Sigmoid colon (tissue), 7 donors: ENCODE data around the gene TIAM1. TPM values are rescaled to one million over a fixed set of nuclear protein-coding genes. Genes with fewer than 3 reads are reported as not detected.

Experiments used
- DNase-seq: peaks from one replicate; pipeline ENCODE4 v3.0.0-alpha.2; 2019
- H3K27ac ChIP-seq, 4 donors: fragments of 200-600 bp; sonication (generic); one replicate each; pipeline ENCODE4 v1.5.1; 2016 to 2019; ENCODE audit warnings: mild to moderate bottlenecking in 1 of 4
- H3K27me3 ChIP-seq, 3 donors: fragments of 200-600 bp; sonication (generic); one replicate each; pipeline ENCODE4 v1.5.1; 2019; ENCODE audit warnings: mild to moderate bottlenecking in 1 of 3
- H3K36me3 ChIP-seq, 4 donors: fragments of 200-600 bp; sonication (generic); one replicate each; pipeline ENCODE4 v1.5.1; 2016 to 2019
- H3K4me1 ChIP-seq, 4 donors: fragments of 200-600 bp; sonication (generic); one replicate each; pipeline ENCODE4 v1.5.1; 2017 to 2019
- H3K4me3 ChIP-seq, 4 donors: fragments of 200-600 bp; sonication (generic); one replicate each; pipeline ENCODE4 v1.5.1; 2017 to 2019; ENCODE audit warnings: mild to moderate bottlenecking in 2 of 4, moderate library complexity in 1 of 4
- H3K9me3 ChIP-seq, 4 donors: fragments of 200-600 bp in 3 of 4; sonication (generic) in 3 of 4; one replicate each; pipeline versions ENCODE4 v1.5.1 to v1.6.1; 2013 to 2019
- EP300 ChIP-seq, 4 donors: sonication (generic); formaldehyde crosslinking; IDR thresholded peaks; one replicate each; pipeline ENCODE4 v1.6.1; 2017; ENCODE audit warnings: antibody characterized with exemption in 4 of 4
- POLR2A ChIP-seq, 2 donors: fragments of 450-650 bp; IDR thresholded peaks; one replicate each; pipeline ENCODE4 v1.6.1; 2016; ENCODE audit warnings: antibody characterized with exemption in 2 of 2, mild to moderate bottlenecking in 2 of 2, moderate library complexity in 2 of 2
- POLR2AphosphoS5 ChIP-seq, 4 donors: sonication (generic); formaldehyde crosslinking; IDR thresholded peaks; one replicate each; pipeline ENCODE4 v1.6.1; 2017; ENCODE audit warnings: antibody characterized with exemption in 4 of 4
- WGBS, 2 donors: extraction: QIAGEN DNeasy Blood & Tissue Kit; methylation state at CpG; one replicate each; pipeline ENCODE4 v1.1.7; 2013; 5-methylcytosine and 5-hydroxymethylcytosine counted together
- intact Hi-C: fragments of 100-400 bp; cut with DNase I; formaldehyde crosslinking; loops from one replicate; pipeline ENCODE4 v1.15.1; 2023
- polyA plus RNA-seq, 3 donors: library from polyadenylated mRNA; stranded (reverse); fragments of 200-250 nt; gene quantifications; one replicate each; pipeline ENCODE4 v1.2.3, GENCODE V29; 2013
- total RNA-seq, 4 donors: library from RNA; depleted of rRNA; stranded (reverse); fragments of >200 nt; gene quantifications; one replicate each; pipeline ENCODE4 v1.1.0, GENCODE V29; 2016
- TF ChIP-seq, protein P1 (sequence below), 4 experiments: fragments of 450-650 bp in 3 of 4; fragments of 200-600 bp in 1 of 4; IDR thresholded peaks; one replicate each; pipeline ENCODE4 v1.5.1; 2016 to 2019; ENCODE audit warnings: antibody characterized with exemption in 4 of 4, mild to moderate bottlenecking in 3 of 4, moderate library complexity in 2 of 4
- donor health status: healthy with polysubstance abuse.
- donor health status: Bipolar disorder and iron deficiency.
- donor health status: healthy.

Gene TIAM1
- total and polyA plus RNA-seq, 7 donors = 1.2 to 20.5 (median 8.6) TPM

DNA sequence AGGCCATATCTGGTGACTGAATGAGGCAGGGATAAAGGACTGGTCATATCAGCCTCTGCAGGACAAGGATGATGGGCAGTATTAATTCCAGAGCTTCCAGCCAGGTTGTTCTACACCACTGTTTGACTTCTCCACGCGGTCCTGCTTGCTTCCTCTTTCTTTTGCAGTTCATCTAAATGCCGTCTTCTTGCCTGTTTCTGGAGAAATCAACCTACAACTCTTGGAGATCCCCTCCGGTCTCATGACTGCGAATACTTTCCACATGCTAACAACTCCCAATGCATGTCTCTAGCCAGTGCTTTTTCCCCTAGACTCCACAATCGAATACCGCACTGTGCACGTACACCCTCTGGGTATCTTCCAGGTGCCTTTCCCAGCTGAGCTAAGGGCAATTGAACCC lies 14.1 kb upstream of the TIAM1 start:
- Histone ChIP-seq H3K4me1 (no peaks in the 10 kb centered on the region), H3K36me3 (no peaks in the 10 kb centered on the region), H3K9me3 (peaks cover 0 to 2% (median 0%) of the 10 kb centered on the region in 4 donors), H3K27ac (no peak overlapping the region), H3K27me3 (no peaks in the 10 kb centered on the region), H3K4me3 (no peak overlapping the region)
- intact Hi-C loops = no loop called here
- TF ChIP-seq, protein P1, sequence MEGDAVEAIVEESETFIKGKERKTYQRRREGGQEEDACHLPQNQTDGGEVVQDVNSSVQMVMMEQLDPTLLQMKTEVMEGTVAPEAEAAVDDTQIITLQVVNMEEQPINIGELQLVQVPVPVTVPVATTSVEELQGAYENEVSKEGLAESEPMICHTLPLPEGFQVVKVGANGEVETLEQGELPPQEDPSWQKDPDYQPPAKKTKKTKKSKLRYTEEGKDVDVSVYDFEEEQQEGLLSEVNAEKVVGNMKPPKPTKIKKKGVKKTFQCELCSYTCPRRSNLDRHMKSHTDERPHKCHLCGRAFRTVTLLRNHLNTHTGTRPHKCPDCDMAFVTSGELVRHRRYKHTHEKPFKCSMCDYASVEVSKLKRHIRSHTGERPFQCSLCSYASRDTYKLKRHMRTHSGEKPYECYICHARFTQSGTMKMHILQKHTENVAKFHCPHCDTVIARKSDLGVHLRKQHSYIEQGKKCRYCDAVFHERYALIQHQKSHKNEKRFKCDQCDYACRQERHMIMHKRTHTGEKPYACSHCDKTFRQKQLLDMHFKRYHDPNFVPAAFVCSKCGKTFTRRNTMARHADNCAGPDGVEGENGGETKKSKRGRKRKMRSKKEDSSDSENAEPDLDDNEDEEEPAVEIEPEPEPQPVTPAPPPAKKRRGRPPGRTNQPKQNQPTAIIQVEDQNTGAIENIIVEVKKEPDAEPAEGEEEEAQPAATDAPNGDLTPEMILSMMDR (IDR thresholded peaks at IDR 0.05) = no peak
- no peak for TF ChIP-seq POLR2AphosphoS5 (IDR thresholded peaks at IDR 0.05)
- DNase-seq = no peak
- 91 to 93% methylated on average over 8 of the region's 8 CpGs for WGBS, 2 donors

DNA sequence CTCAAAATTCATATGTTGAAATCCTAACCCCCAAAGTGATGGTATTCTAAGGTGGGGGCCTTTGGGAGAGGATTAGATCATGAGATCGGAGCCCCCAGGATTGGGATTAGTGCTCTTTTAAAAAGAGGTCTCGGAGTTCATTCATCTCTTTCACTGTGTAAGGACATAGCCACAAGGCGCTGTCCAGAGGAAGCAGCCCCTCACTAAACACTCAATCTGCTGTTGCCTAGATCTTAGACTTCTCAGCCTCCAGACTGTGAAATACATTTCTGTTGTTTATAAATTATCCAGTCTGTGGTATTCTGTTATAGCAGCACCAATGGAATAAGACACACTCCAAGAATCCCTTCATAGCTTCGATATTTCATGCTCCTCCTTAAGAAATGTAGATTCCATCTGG lies 12.4 kb upstream of the TIAM1 start:
- TF ChIP-seq, protein P1 (IDR thresholded peaks at IDR 0.05) = no peak
- TF ChIP-seq POLR2AphosphoS5 (IDR thresholded peaks at IDR 0.05) (no peak), EP300 (IDR thresholded peaks at IDR 0.05) (no peak), POLR2A (IDR thresholded peaks at IDR 0.05) (no peak)
- no peak overlapping the region for H3K27ac ChIP-seq
- no peak for DNase-seq
- intact Hi-C loops = no loop called here
- no peaks in the 10 kb centered on the region for H3K27me3 ChIP-seq
- no peaks in the 10 kb centered on the region for H3K36me3 ChIP-seq
- no peaks in the 10 kb centered on the region for H3K4me1 ChIP-seq
- 93 to 96% methylated on average over 4 of the region's 4 CpGs for WGBS, 2 donors
- peaks cover 0 to 2% (median 0%) of the 10 kb centered on the region in 4 donors for H3K9me3 ChIP-seq
- H3K4me3 ChIP-seq = no peak overlapping the region

DNA sequence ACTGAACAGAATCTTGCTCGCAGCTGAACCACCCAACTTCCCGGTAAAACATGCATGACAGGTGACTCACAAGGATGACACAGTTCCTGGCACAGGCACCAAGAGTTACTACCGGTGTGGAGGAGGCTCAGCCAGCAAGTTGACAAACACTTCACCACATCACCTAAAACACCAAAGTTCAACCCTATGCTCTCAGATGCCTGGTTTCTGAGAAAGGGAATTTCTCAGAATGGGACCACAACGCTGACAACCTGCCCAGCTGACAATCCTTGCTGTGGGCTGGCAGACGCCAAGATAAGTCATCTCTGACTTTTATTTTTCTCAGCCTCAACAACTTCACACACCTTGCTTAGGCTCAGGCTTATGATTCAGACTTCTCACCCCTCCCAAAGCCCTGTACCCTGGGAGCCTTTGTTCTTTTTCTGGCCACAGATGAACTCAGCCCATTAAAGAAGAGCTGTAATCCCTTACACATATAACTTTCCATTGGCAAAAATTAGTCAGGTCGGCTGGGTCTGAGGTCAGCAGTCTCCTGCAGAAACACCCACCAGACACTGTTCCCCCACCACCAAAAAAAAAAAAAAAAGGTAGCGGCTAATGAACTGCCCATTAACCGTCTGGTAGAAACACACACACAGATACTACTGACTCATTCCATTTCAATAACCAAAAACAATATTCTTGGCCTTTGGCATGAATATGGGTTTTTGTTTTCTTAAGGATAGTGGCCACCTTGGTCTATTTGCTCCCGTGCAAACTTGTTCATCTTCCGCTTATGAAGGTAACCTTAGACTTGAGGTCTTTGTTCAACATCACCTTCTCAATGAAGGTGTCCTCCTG lies 10.8 kb upstream of the TIAM1 start:
- DNase-seq = no peak
- 62 to 63% methylated on average over 10 of the region's 10 CpGs for WGBS, 2 donors
- Histone ChIP-seq H3K27me3 (no peaks in the 10 kb centered on the region), H3K9me3 (no peaks in the 10 kb centered on the region), H3K4me3 (no peak overlapping the region), H3K36me3 (no peaks in the 10 kb centered on the region), H3K27ac (no peak overlapping the region), H3K4me1 (no peaks in the 10 kb centered on the region)
- intact Hi-C loops = no loop called here
- TF ChIP-seq POLR2A (IDR thresholded peaks at IDR 0.05) (no peak), POLR2AphosphoS5 (IDR thresholded peaks at IDR 0.05) (no peak), EP300 (IDR thresholded peaks at IDR 0.05) (no peak)
- TF ChIP-seq, protein P1 (IDR thresholded peaks at IDR 0.05) = no peak

- H3K9me3 ChIP-seq = no peaks in the 10 kb centered on the region
- H3K27ac ChIP-seq = no peak overlapping the region
- no peaks in the 10 kb centered on the region for H3K4me1 ChIP-seq
- intact Hi-C loops = no loop called here
- TF ChIP-seq POLR2A (IDR thresholded peaks at IDR 0.05) = no peak
- H3K4me3 ChIP-seq = no peak overlapping the region
- no peaks in the 10 kb centered on the region for H3K36me3 ChIP-seq
- 73 to 75% methylated on average over 4 of the region's 4 CpGs for WGBS, 2 donors
- DNase-seq = no peak
- no peaks in the 10 kb centered on the region for H3K27me3 ChIP-seq
Observed at GRCh38 chr21:31354122-31354521, 10.1 kb upstream of the TIAM1 start.

- H3K4me1 ChIP-seq = no peaks in the 10 kb centered on the region
- WGBS, 2 donors = 7 to 40% methylated on average over 2 of the region's 2 CpGs
- intact Hi-C loops = no loop called here
- TF ChIP-seq EP300 (IDR thresholded peaks at IDR 0.05) (no peak), POLR2AphosphoS5 (IDR thresholded peaks at IDR 0.05) (no peak), POLR2A (IDR thresholded peaks at IDR 0.05) (no peak)
- TF ChIP-seq, protein P1 (IDR thresholded peaks at IDR 0.05) = no peak
- DNase-seq = no peak
- no peaks in the 10 kb centered on the region for H3K27me3 ChIP-seq
- no peaks in the 10 kb centered on the region for H3K9me3 ChIP-seq
- H3K4me3 ChIP-seq = no peak overlapping the region
- no peak overlapping the region for H3K27ac ChIP-seq
- H3K36me3 ChIP-seq = no peaks in the 10 kb centered on the region
Observed at GRCh38 chr21:31352836-31353235, 8.8 kb upstream of the TIAM1 start.
